ENCODE results near the gene H19.

Gene H19

DNA sequence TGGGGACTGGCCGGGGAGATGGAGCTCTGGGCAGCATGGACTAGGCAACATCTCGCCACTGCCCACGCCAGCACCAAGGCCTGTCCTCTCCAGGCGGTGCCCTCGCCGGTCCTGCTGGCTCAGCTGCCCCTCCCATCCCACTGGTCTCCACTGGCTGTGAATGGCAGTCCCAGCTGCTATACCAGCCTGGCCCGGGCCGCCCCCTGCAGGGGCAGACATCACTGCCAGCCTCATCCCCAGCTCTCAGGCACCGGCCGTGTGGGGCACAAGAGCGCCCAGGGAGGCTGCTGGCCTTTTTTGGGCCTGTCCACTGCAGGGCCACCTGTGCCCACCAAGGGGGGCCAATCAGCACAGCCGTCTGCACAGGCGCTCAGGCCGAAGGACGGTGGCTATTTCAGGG lies 30.1 kb upstream of the H19 start:
- TF ChIP-seq, protein P1, sequence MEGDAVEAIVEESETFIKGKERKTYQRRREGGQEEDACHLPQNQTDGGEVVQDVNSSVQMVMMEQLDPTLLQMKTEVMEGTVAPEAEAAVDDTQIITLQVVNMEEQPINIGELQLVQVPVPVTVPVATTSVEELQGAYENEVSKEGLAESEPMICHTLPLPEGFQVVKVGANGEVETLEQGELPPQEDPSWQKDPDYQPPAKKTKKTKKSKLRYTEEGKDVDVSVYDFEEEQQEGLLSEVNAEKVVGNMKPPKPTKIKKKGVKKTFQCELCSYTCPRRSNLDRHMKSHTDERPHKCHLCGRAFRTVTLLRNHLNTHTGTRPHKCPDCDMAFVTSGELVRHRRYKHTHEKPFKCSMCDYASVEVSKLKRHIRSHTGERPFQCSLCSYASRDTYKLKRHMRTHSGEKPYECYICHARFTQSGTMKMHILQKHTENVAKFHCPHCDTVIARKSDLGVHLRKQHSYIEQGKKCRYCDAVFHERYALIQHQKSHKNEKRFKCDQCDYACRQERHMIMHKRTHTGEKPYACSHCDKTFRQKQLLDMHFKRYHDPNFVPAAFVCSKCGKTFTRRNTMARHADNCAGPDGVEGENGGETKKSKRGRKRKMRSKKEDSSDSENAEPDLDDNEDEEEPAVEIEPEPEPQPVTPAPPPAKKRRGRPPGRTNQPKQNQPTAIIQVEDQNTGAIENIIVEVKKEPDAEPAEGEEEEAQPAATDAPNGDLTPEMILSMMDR (conservative IDR thresholded peaks at IDR 0.05), result no peak
- H3K27ac ChIP-seq, result no peak overlapping the region

DNA sequence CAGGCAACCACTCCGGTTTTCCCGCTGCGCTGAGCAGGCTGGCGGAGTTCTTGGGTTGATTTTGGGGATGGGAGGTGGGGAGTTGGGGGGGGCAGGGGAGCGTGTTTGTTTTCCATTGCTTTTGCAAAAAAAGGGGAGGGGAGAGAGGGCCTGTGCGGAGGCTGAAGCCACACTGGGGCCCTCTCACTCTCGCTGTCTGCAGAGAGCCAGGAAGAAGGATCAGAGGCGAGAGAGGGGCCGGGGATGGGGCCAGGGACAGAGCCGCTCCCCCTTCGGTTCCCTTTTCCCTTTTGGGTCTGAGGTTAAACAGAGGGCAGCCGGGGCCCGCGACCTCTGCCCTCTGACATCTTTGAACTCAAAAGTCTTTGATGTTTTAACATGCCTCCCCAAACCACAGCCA lies 17.4 kb upstream of the H19 start:
- TF ChIP-seq, protein P1 (conservative IDR thresholded peaks at IDR 0.05), result no peak
- no peak overlapping the region for H3K27ac ChIP-seq

DNA sequence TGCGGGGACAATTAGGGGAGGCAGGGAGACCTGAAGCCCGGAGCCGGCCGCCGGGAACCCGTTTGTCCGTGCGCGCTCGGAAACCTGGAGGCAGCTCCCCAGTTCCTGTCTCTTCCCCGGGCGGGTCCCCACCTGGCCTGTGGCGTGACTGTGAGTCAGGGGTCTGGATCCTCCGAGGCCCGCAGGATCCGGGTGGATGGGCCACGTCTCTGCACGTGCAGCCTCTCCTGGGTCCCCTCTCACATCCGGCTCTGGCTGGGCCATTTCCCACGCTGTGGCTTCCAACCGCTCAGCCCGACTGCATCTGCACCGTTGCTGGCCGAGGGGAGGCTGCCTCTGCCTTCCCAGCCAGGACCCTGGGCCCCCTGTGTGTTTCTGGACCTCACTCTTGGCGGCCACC lies 14.8 kb upstream of the H19 start:
- H3K27ac ChIP-seq, result no peak overlapping the region
- TF ChIP-seq, protein P1 (conservative IDR thresholded peaks at IDR 0.05), result no peak

DNA sequence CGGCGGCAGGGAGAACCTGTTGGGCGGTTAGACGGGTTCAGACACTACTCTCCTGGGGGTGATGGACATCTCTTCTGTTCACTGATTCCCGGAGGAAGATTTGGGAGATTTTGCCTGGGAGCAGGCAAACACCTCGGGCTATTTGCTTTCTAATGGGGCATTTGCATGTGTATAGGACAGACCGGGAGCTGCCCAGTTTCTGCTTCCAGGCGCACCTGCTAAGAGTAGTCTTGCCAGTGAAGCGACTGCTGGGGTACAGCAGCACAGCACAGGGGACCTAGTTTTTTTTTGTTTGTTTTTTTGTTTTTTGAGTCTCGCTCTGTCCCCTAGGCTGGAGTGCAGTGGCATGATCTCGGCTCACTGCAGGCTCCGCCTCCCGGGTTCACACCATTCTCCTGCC lies 6.8 kb upstream of the H19 start:
- TF ChIP-seq, protein P1 (conservative IDR thresholded peaks at IDR 0.05), result no peak
- H3K27ac ChIP-seq, result no peak overlapping the region

DNA sequence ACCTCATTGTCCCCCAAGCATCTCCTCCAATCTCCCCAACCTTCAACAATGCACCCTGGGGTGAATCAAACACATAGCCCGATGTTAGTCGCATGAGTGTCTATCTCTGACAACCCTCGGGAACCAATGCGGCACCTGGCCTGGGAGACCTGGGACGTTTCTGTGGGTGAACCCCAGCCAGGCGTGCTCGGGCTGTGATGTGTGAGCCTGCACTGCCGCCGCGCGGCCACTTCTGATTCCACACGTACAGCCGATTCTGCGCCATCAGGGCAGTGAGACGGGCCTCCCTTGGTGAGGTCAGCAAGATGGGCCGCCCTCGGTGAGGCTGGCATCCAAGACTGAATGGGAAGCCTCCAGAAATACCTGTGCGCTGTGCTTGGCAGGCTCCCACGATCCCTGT lies 5.2 kb upstream of the H19 start:
- no peak overlapping the region for H3K27ac ChIP-seq
- TF ChIP-seq, protein P1 (conservative IDR thresholded peaks at IDR 0.05), result no peak

DNA sequence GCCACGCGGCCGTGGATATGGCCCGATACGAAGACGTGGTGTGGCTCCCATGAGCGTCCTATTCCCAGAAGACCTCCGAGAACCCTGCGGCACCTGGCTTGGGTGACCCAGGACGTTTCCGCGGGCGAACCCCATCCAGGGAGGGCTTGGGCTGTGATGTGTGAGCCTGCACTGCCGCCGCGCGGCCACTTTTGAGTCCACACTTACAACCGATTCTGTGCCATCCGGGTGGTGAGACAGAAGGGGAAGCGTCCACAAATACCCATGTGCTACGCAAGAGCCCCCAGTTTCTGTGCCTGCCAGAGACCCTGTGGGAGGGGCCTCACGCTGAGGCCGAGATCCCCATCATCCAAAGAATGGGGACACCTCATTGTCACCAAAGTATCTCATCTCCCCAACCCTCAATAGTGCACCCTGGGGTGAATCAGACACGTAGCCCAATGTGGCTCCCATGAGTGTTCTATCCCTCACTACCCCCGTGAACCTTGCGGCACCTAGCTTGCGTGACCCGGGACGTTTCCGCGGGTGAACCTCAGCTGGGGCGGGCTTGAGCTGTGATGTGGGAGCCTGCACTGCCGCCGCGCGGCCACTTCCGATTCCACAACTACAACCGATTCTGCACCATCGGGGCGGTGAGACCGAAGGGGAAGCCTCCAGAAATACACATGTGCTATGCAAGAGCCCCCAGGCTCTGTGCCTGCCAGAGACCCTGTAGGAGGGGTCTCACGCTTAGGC lies 4.6 kb upstream of the H19 start:
- no peak overlapping the region for H3K27ac ChIP-seq
- TF ChIP-seq, protein P1 (conservative IDR thresholded peaks at IDR 0.05), result no peak

DNA sequence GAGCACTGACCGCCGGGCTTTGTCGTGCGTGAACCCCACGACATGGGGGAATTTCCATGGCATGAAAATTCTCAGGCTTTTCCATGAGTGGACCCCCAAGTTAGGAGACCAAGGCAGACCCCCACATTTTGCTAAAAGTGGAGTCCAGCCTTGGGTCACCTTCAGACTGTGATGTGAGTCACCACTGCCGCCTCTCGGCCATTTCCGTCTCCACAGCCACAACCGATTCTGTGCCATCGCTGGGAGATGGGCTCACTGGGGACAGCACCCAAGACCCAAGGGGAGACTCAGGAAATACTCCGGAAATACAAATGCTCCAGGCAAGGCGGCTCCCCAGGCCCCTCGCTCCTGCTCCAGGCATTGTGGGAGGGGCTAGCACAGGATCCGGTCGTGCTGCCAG lies 1.2 kb upstream of the H19 start:
- TF ChIP-seq, protein P1 (conservative IDR thresholded peaks at IDR 0.05), result no peak
- no peak overlapping the region for H3K27ac ChIP-seq
